Measurements from ENCODE around the gene COPS9.

The COPS9 gene

DNA sequence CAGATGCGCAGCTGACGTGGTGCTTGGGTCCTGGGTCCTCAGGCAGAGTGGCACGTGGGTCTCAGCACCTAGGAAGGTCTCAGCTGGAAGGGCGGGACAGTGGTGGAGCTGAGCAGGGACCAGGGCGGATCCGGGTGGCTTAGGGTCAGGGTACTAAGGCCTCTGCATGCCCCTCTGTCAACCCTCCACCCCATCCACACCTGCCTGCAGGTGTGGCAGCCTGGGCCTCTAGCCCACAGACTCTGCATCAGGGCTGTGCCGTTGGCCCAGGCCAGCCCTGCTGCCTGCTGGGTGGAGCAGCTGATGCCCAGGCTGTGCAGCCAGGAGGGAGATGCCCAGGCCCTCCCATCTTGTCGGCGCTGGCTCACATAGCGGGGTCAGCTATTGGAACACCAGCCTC lies 28.9 kb upstream of the COPS9 start:
- TF ChIP-seq, protein P1, sequence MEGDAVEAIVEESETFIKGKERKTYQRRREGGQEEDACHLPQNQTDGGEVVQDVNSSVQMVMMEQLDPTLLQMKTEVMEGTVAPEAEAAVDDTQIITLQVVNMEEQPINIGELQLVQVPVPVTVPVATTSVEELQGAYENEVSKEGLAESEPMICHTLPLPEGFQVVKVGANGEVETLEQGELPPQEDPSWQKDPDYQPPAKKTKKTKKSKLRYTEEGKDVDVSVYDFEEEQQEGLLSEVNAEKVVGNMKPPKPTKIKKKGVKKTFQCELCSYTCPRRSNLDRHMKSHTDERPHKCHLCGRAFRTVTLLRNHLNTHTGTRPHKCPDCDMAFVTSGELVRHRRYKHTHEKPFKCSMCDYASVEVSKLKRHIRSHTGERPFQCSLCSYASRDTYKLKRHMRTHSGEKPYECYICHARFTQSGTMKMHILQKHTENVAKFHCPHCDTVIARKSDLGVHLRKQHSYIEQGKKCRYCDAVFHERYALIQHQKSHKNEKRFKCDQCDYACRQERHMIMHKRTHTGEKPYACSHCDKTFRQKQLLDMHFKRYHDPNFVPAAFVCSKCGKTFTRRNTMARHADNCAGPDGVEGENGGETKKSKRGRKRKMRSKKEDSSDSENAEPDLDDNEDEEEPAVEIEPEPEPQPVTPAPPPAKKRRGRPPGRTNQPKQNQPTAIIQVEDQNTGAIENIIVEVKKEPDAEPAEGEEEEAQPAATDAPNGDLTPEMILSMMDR (IDR thresholded peaks at IDR 0.05; ENCODE audit: low read depth, low read length), result no peak
- TF ChIP-seq, protein P2, sequence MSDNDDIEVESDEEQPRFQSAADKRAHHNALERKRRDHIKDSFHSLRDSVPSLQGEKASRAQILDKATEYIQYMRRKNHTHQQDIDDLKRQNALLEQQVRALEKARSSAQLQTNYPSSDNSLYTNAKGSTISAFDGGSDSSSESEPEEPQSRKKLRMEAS (IDR thresholded peaks at IDR 0.05; ENCODE audit: low read depth, low read length), result no peak
- TF ChIP-seq POLR2A (IDR thresholded peaks at IDR 0.05; ENCODE audit: extremely low read depth, insufficient read length), result no peak
- no peak for TF ChIP-seq MYC (IDR thresholded peaks at IDR 0.05; ENCODE audit: low read depth, low read length)
- no peak for DNase-seq (ENCODE audit: low read depth)
- H3K4me3 ChIP-seq (ENCODE audit: low read depth, low read length), result no peak overlapping the region

DNA sequence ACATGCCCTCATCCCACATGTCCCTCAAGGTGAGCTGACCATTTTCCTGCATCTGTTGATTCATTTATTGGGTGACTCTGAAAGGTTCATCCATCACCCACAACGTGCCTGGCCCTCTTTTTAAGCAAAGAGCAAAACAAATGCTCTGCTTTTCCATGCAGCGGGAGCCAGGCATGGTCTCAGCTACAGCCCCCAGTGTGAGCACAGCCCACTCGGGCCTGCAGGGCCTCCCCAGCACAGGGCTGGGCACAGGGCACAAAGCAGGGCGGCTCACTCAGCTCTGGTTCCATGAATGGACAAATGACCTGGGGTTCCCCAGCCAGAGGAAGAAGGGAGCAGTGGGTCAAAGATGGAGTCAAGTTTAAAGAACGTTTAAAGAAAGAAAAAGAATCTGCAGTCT lies 28.5 kb upstream of the COPS9 start:
- H3K4me3 ChIP-seq (ENCODE audit: low read depth, low read length), result no peak overlapping the region
- TF ChIP-seq, protein P1 (IDR thresholded peaks at IDR 0.05; ENCODE audit: low read depth, low read length), result no peak
- TF ChIP-seq POLR2A (IDR thresholded peaks at IDR 0.05; ENCODE audit: extremely low read depth, insufficient read length) (no peak), MYC (IDR thresholded peaks at IDR 0.05; ENCODE audit: low read depth, low read length) (no peak)
- TF ChIP-seq, protein P2 (IDR thresholded peaks at IDR 0.05; ENCODE audit: low read depth, low read length), result no peak
- no peak for DNase-seq (ENCODE audit: low read depth)

DNA sequence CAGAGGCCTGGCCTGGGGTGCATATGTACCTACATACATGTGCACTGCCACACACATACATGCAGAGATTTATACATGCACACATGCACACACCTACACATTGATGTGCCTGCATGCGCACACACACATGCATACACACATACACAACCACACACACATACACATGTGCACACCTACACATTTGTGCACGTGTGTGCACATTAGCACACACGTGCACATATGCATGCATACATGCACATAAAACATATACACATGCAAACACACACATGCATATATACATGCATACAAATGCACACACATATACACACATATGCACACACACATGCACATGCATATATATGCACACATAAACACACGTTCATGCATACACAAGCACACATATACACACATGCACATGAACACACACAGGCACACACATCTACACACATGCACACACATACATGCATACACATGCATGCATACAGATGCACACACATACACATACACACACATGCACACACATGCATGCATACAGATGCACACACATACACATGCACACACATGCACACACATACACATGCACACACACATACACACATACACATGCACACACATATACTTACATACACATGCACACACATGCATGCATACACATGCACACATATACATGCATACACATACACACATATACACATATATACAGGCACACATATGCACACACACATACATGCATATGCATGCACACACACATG lies 27.9 kb upstream of the COPS9 start:
- DNase-seq (ENCODE audit: low read depth), result no peak
- no peak overlapping the region for H3K4me3 ChIP-seq (ENCODE audit: low read depth, low read length)
- TF ChIP-seq, protein P1 (IDR thresholded peaks at IDR 0.05; ENCODE audit: low read depth, low read length), result no peak
- TF ChIP-seq, protein P2 (IDR thresholded peaks at IDR 0.05; ENCODE audit: low read depth, low read length), result no peak
- TF ChIP-seq POLR2A (IDR thresholded peaks at IDR 0.05; ENCODE audit: extremely low read depth, insufficient read length) (no peak), MYC (IDR thresholded peaks at IDR 0.05; ENCODE audit: low read depth, low read length) (no peak)

DNA sequence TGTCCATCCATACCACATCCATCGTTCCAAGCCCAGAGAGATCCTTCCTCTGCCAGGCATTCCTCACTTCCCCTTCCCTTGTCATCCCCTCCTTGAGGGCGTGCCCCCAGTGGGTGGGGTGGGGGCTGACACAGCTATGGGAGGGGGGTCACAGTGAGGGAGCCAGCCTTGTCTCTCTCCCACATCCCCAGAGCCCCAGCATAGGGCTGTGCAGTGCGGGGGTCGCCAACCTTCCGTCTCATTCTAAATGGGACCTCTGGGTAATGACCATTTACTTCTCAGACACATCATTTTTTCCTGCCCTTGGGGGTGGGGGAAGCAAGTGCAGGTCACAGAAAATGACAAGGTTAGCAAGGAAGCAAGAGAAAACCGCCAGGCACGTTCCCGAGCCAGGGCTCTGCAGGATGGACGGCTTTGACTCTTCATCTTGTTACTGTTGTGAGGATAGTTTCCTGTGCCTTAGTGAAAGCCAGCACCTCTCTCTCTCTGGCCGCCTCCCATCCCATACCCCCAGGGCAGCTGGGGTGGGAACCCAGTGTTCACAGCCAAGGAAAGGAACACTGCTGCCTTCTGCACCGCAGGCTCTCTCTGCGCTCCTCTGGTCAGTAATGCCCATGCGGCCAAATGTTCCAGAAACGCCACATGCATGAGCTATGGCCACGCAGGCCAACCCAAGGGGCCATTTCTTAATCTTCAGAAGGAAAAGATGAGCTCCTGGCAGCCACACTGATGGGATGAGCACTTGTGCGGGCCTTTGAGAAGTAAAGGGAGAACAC lies 27.0 kb upstream of the COPS9 start:
- no peak for DNase-seq (ENCODE audit: low read depth)
- TF ChIP-seq MYC (IDR thresholded peaks at IDR 0.05; ENCODE audit: low read depth, low read length) (no peak), POLR2A (IDR thresholded peaks at IDR 0.05; ENCODE audit: extremely low read depth, insufficient read length) (no peak)
- TF ChIP-seq, protein P2 (IDR thresholded peaks at IDR 0.05; ENCODE audit: low read depth, low read length), result no peak
- TF ChIP-seq, protein P1 (IDR thresholded peaks at IDR 0.05; ENCODE audit: low read depth, low read length), result no peak
- no peak overlapping the region for H3K4me3 ChIP-seq (ENCODE audit: low read depth, low read length)

DNA sequence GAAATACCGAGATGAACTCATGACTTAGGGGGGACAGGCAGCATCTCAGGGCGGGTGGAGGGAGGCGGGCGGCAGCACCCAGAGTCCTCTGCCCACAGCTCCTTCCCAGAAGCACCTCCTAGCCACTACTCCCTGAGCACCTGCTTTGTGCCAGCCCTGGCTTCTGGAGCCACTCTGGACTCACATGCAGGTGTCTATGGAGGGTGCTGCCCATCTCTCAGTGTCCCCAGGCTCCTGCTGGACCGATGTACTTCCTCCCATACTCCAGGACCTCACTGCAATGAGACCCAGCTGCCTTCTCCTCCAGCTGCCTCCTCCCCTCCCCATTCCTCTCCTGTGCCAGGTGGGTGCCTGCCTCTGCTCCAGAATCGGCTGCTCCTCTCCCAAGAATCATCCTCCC lies 26.4 kb upstream of the COPS9 start:
- H3K4me3 ChIP-seq (ENCODE audit: low read depth, low read length), result no peak overlapping the region
- no peak for TF ChIP-seq POLR2A (IDR thresholded peaks at IDR 0.05; ENCODE audit: extremely low read depth, insufficient read length)
- no peak for TF ChIP-seq MYC (IDR thresholded peaks at IDR 0.05; ENCODE audit: low read depth, low read length)
- TF ChIP-seq, protein P2 (IDR thresholded peaks at IDR 0.05; ENCODE audit: low read depth, low read length), result no peak
- TF ChIP-seq, protein P1 (IDR thresholded peaks at IDR 0.05; ENCODE audit: low read depth, low read length), result no peak
- DNase-seq (ENCODE audit: low read depth), result no peak

Data from NB4 (cell line).